CD14-positive monocyte (primary cell): ENCODE measurements around the gene PLCB1. TPM values are rescaled to one million over a fixed set of nuclear protein-coding genes. Genes with fewer than 3 reads are reported as not detected.

Experiments
- DNase-seq, 3 donors: peaks; one replicate each; pipeline ENCODE4 v3.0.0-alpha.2; 2011 to 2022
- H2AFZ ChIP-seq: 2 replicates; pipeline ENCODE4 v1.6.0; 2012; ENCODE audit warnings: mild to moderate bottlenecking, low read depth, low read length, inconsistent platforms; ENCODE audit not compliant: insufficient read depth, poor library complexity, severe bottlenecking
- H3K27ac ChIP-seq, 2 donors: 1 replicate in 1 of 2; 2 replicates in 1 of 2; pipeline ENCODE4 v1.5.1; 2012 to 2013; ENCODE audit warnings: low read length in 2 of 2, control low read depth in 1 of 2, inconsistent platforms in 1 of 2, low read depth in 1 of 2, mild to moderate bottlenecking in 1 of 2
- H3K27me3 ChIP-seq, 2 donors: one replicate each; pipeline versions ENCODE4 v1.6.0 to v1.6.1; 2011 to 2013; ENCODE audit warnings: low read length in 2 of 2; ENCODE audit not compliant: control insufficient read depth in 2 of 2, insufficient read depth in 2 of 2
- H3K36me3 ChIP-seq, 2 donors: replicated peaks in 1 of 2; 1 replicate in 1 of 2; 2 replicates in 1 of 2; pipeline versions ENCODE4 v1.5.1 to v1.6.1; 2012 to 2013; ENCODE audit warnings: low read length in 2 of 2, control low read depth in 1 of 2, inconsistent platforms in 1 of 2, mild to moderate bottlenecking in 1 of 2; ENCODE audit not compliant: insufficient read depth in 2 of 2, control insufficient read depth in 1 of 2
- H3K4me1 ChIP-seq, 2 donors: 1 replicate in 1 of 2; 2 replicates in 1 of 2; pipeline versions ENCODE4 v1.5.1 to v1.6.1; 2012 to 2013; ENCODE audit warnings: low read length in 2 of 2, control low read depth in 1 of 2, inconsistent platforms in 1 of 2, mild to moderate bottlenecking in 1 of 2, moderate library complexity in 1 of 2; ENCODE audit not compliant: insufficient read depth in 2 of 2, control insufficient read depth in 1 of 2
- H3K4me2 ChIP-seq: replicated peaks from 2 replicates; pipeline ENCODE3; 2012; ENCODE audit warnings: low read length, moderate library complexity, mild to moderate bottlenecking; ENCODE audit not compliant: poor library complexity, severe bottlenecking; ENCODE audit errors: extremely low read depth
- H3K4me3 ChIP-seq, 3 experiments: fragments of 200-600 bp in 1 of 3; sonication (generic) in 1 of 3; replicated peaks in 1 of 3; 1 replicate in 2 of 3; 2 replicates in 1 of 3; pipeline ENCODE4 v1.5.1; 2011 to 2013; ENCODE audit warnings: low read length in 3 of 3, mild to moderate bottlenecking in 3 of 3, control low read depth in 2 of 3, low read depth in 2 of 3, inconsistent platforms in 1 of 3, moderate library complexity in 1 of 3
- H3K79me2 ChIP-seq: 2 replicates; pipeline ENCODE4 v1.6.0; 2012; ENCODE audit warnings: mild to moderate bottlenecking, control low read depth, inconsistent platforms, low read length, moderate library complexity; ENCODE audit not compliant: insufficient read depth
- H3K9ac ChIP-seq: 2 replicates; pipeline ENCODE4 v1.6.0; 2017; ENCODE audit warnings: low read length, mild to moderate bottlenecking; ENCODE audit not compliant: insufficient read depth, poor library complexity, severe bottlenecking
- H3K9me3 ChIP-seq, 2 donors: replicated peaks in 1 of 2; 1 replicate in 1 of 2; 2 replicates in 1 of 2; pipeline versions ENCODE4 v1.5.1 to v1.6.1; 2012 to 2013; ENCODE audit warnings: low read length in 2 of 2, control low read depth in 1 of 2; ENCODE audit not compliant: control insufficient read depth in 1 of 2, insufficient read depth in 1 of 2
- H4K20me1 ChIP-seq: 2 replicates; pipeline ENCODE4 v1.6.0; 2012; ENCODE audit warnings: mild to moderate bottlenecking, low read length, control low read depth, moderate library complexity; ENCODE audit not compliant: insufficient read depth
- H3K27ac Mint-ChIP-seq, 7 donors: one replicate each; pipeline ENCODE4 v1.8.0; 2020; ENCODE audit warnings: mild to moderate bottlenecking in 7 of 7, mixed read lengths in 7 of 7, moderate library complexity in 6 of 7, inconsistent platforms in 2 of 7
- H3K27me3 Mint-ChIP-seq, 3 donors: one replicate each; pipeline ENCODE4 v1.8.0; 2021 to 2022; ENCODE audit warnings: low read depth in 3 of 3, mild to moderate bottlenecking in 3 of 3, mixed read lengths in 3 of 3, moderate library complexity in 3 of 3, inconsistent platforms in 1 of 3
- H3K36me3 Mint-ChIP-seq, 2 donors: one replicate each; pipeline ENCODE4 v1.8.0; 2020; ENCODE audit warnings: mixed read lengths in 2 of 2, inconsistent platforms in 1 of 2, mild to moderate bottlenecking in 1 of 2
- H3K4me1 Mint-ChIP-seq: one replicate; pipeline ENCODE4 v1.8.0; 2020; ENCODE audit warnings: mild to moderate bottlenecking, mixed read lengths
- H3K4me3 Mint-ChIP-seq, 2 donors: one replicate each; pipeline ENCODE4 v1.8.0; 2020; ENCODE audit warnings: mild to moderate bottlenecking in 2 of 2, mixed read lengths in 2 of 2, moderate library complexity in 1 of 2
- H3K9me3 Mint-ChIP-seq, 7 donors: one replicate each; pipeline ENCODE4 v1.8.0; 2020 to 2022; ENCODE audit warnings: mixed read lengths in 7 of 7, mild to moderate bottlenecking in 6 of 7, moderate library complexity in 6 of 7, inconsistent platforms in 2 of 7
- CTCF ChIP-seq: fragments of 200-600 bp; IDR thresholded peaks from one replicate; pipeline ENCODE4 v1.8.0; 2022; ENCODE audit warnings: antibody characterized with exemption, mild to moderate bottlenecking
- WGBS: methylation state at CpG from one replicate; pipeline ENCODE4 v1.1.5; 2013; ENCODE audit warnings: missing lambda C conversion rate; ENCODE audit not compliant: insufficient coverage; 5-methylcytosine and 5-hydroxymethylcytosine counted together
- intact Hi-C, 2 donors: fragments of 100-400 bp; cut with micrococcal nuclease; formaldehyde crosslinking; loops; one replicate each; pipeline versions ENCODE4 v1.15.0 to v1.15.1; 2023
- polyA plus RNA-seq, 3 donors: library from polyadenylated mRNA; depleted of rRNA in 1 of 3; unstranded in 2 of 3; stranded (reverse) in 1 of 3; fragments of 300-500 nt in 2 of 3; fragments of >200 nt in 1 of 3; fragmentation: Illumina TruSeq in 2 of 3; gene quantifications; 1 replicate in 2 of 3; 2 replicates in 1 of 3; pipeline ENCODE4 v1.2.3, GENCODE V29; 2012 to 2021

The PLCB1 gene
- polyA plus RNA-seq, 3 donors: 8.6 to 16.4 (median 13.2) TPM

GRCh38 chr20:8645326-8645725 lies 513.3 kb downstream of the PLCB1 start:
- peaks cover 19 to 33% of the 10 kb centered on the region in 2 donors for H3K36me3 Mint-ChIP-seq

GRCh38 chr20:8646033-8646441 lies 514.0 kb downstream of the PLCB1 start:
- no peaks in the 10 kb centered on the region for H3K27me3 ChIP-seq
- Mint-ChIP-seq H3K4me1 (peaks cover 11% of the 10 kb centered on the region), H3K36me3 (peaks cover 20 to 33% of the 10 kb centered on the region in 2 donors), H3K9me3 (peaks cover 0 to 7% (median 3%) of the 10 kb centered on the region in 7 donors), H3K4me3 (no peak overlapping the region), H3K27me3 (no peaks in the 10 kb centered on the region), H3K27ac (no peak overlapping the region)
- H3K9me3 ChIP-seq: no peaks in the 10 kb centered on the region
- no peak overlapping the region for H3K27ac ChIP-seq
- no peak for TF ChIP-seq CTCF
- no peaks in the 10 kb centered on the region for H4K20me1 ChIP-seq
- intact Hi-C loops: no loop called here
- no peak for DNase-seq
- no peak overlapping the region for H2AFZ ChIP-seq
- no peak overlapping the region for H3K4me3 ChIP-seq
- H3K4me1 ChIP-seq: peaks cover 4 to 7% of the 10 kb centered on the region in 2 donors
- H3K9ac ChIP-seq: no peak overlapping the region
- peaks cover 0 to 24% of the 10 kb centered on the region in 2 donors for H3K36me3 ChIP-seq
- H3K4me2 ChIP-seq: no peak overlapping the region
- 100% methylated on average over 1 of the region's 4 CpGs for WGBS
- no peaks in the 10 kb centered on the region for H3K79me2 ChIP-seq

More at GRCh38 chr20:8645326-8645725, 513.3 kb downstream of the PLCB1 start:
- Histone ChIP-seq H3K9ac (no peak overlapping the region), H3K4me3 (no peak overlapping the region), H3K4me1 (peaks cover 4 to 7% of the 10 kb centered on the region in 2 donors), H3K9me3 (no peaks in the 10 kb centered on the region), H3K27me3 (no peaks in the 10 kb centered on the region), H3K4me2 (no peak overlapping the region), H2AFZ (no peak overlapping the region), H3K27ac (no peak overlapping the region), H4K20me1 (no peaks in the 10 kb centered on the region), H3K79me2 (no peaks in the 10 kb centered on the region), H3K36me3 (peaks cover 0 to 18% of the 10 kb centered on the region in 2 donors)
- no peak for DNase-seq
- intact Hi-C loops: no loop called here
- no peak overlapping the region for H3K27ac Mint-ChIP-seq
- peaks cover 11% of the 10 kb centered on the region for H3K4me1 Mint-ChIP-seq
- H3K27me3 Mint-ChIP-seq: no peaks in the 10 kb centered on the region
- peaks cover 0 to 7% (median 3%) of the 10 kb centered on the region in 7 donors for H3K9me3 Mint-ChIP-seq
- WGBS: 100% methylated on average over 1 of the region's 1 CpG
- TF ChIP-seq CTCF: no peak
- no peak overlapping the region for H3K4me3 Mint-ChIP-seq
